ENCODE measurements around the gene SLITRK3. TPM values are rescaled to one million over a fixed set of nuclear protein-coding genes. Genes with fewer than 3 reads are reported as not detected.

The SLITRK3 gene
- total and polyA plus RNA-seq, 2 experiments from 2014 or later = 1.2 to 1.7 TPM

- H3K27ac Mint-ChIP-seq = no peak overlapping the region; the same call in 1 of the 2 replicates
- no peak overlapping the region for H3K4me3 ChIP-seq
- H3K79me2 ChIP-seq (replicated peaks; ENCODE audit: insufficient read depth) = no peaks in the 10 kb centered on the region
- DNase-seq (ENCODE audit: low spot score) (no peak), ATAC-seq (no peak)
- no peaks in the 10 kb centered on the region for H3F3A ChIP-seq (replicated peaks; ENCODE audit: low read depth)
- no peaks in the 10 kb centered on the region for H3K36me3 Mint-ChIP-seq (ENCODE audit: low read depth)
- H3K4me2 ChIP-seq = no peak overlapping the region
- TF ChIP-seq STAT1 (IDR thresholded peaks at IDR 0.05; ENCODE audit: unreplicated experiment) = no peak
- TF ChIP-seq ZNF114 (CRISPR knock-in tag; IDR thresholded peaks at IDR 0.05) = no peak
- TF ChIP-seq POLR2AphosphoS5 (IDR thresholded peaks at IDR 0.05; ENCODE audit: low read depth) = no peak
- TF ChIP-seq EZH2 (IDR thresholded peaks at IDR 0.05; ENCODE audit: low read depth, unreplicated experiment) = no peak
- no peak for TF ChIP-seq REST (IDR thresholded peaks at IDR 0.05; ENCODE audit: unreplicated experiment)
- TF ChIP-seq, protein P1, sequence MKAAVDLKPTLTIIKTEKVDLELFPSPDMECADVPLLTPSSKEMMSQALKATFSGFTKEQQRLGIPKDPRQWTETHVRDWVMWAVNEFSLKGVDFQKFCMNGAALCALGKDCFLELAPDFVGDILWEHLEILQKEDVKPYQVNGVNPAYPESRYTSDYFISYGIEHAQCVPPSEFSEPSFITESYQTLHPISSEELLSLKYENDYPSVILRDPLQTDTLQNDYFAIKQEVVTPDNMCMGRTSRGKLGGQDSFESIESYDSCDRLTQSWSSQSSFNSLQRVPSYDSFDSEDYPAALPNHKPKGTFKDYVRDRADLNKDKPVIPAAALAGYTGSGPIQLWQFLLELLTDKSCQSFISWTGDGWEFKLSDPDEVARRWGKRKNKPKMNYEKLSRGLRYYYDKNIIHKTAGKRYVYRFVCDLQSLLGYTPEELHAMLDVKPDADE (IDR thresholded peaks at IDR 0.05) = no peak
- TF ChIP-seq ZNF462 (CRISPR knock-in tag; IDR thresholded peaks at IDR 0.05) = no peak
- TF ChIP-seq EZH2phosphoT487 (IDR thresholded peaks at IDR 0.05; ENCODE audit: unreplicated experiment) = no peak
- no peak for TF ChIP-seq NANOG (IDR thresholded peaks at IDR 0.05; ENCODE audit: borderline replicate concordance)
- TF ChIP-seq CTCF (conservative IDR thresholded peaks at IDR 0.05; ENCODE audit: low read depth in 2 of 2) = no peak
- TF ChIP-seq ZNF331 (CRISPR knock-in tag; IDR thresholded peaks at IDR 0.05; ENCODE audit: low read depth) = no peak
- TF ChIP-seq JUNB (IDR thresholded peaks at IDR 0.05; ENCODE audit: unreplicated experiment) = no peak
- no peak for TF ChIP-seq CREB1 (CRISPR knock-in tag; IDR thresholded peaks at IDR 0.05; ENCODE audit: low read depth)
- peaks cover 2% of the 10 kb centered on the region for H3K27me3 Mint-ChIP-seq (ENCODE audit: insufficient read depth, low read depth, poor library complexity)
- no peak overlapping the region for H3K4me3 Mint-ChIP-seq
- no peaks in the 10 kb centered on the region for H3K4me1 ChIP-seq (ENCODE audit: insufficient read depth)
- no peaks in the 10 kb centered on the region for H3K36me3 ChIP-seq (ENCODE audit: insufficient read depth)
- H3K9me2 ChIP-seq (ENCODE audit: insufficient read depth) = 0 out of 2 replicates have a peak, but pooled peaks cover 3% of the 10 kb centered on the region
- H2AFZ ChIP-seq = no peak overlapping the region
- H3K4me1 Mint-ChIP-seq = no peaks in the 10 kb centered on the region
- no peak overlapping the region for H3K27ac ChIP-seq (ENCODE audit: low read depth)
- H3K9me3 Mint-ChIP-seq = no peaks in the 10 kb centered on the region
- no peaks in the 10 kb centered on the region for H4K20me1 ChIP-seq (replicated peaks; ENCODE audit: insufficient read depth)
- no peaks in the 10 kb centered on the region for H3K27me3 ChIP-seq (ENCODE audit: insufficient read depth)
These were observed 47.2 kb downstream of the SLITRK3 start for GRCh38 chr3:165148876-165149441.

Data from GM23338 (cell line).